ENCODE results near the gene ZFAND2A. TPM values are rescaled to one million over a fixed set of nuclear protein-coding genes. Genes with fewer than 3 reads are reported as not detected.
"Not testable (repeated sequence)": the region's sequence is repeated elsewhere in the genome, so short reads cannot be mapped to it uniquely, and the experiment has no call there.

Gene ZFAND2A
- total RNA-seq, 1 donor from 2014 or later = 21.2 TPM

GRCh38 chr7:1154172-1154739 lies 5.7 kb downstream of the ZFAND2A start:
- intact Hi-C loops (cut with micrococcal nuclease) = no loop called here
- no peaks in the 10 kb centered on the region for H3K27me3 Mint-ChIP-seq (ENCODE audit: insufficient read depth)
- H3K36me3 Mint-ChIP-seq (ENCODE audit: low read depth) = peaks cover 33% of the 10 kb centered on the region
- peaks cover 19% of the 10 kb centered on the region for H3K4me1 Mint-ChIP-seq (ENCODE audit: low read depth)
- no peak overlapping the region for H3K27ac Mint-ChIP-seq
- DNase-seq (ENCODE audit: low spot score) = no peak
- no peak overlapping the region for H3K4me3 Mint-ChIP-seq
- no peaks in the 10 kb centered on the region for H3K9me3 Mint-ChIP-seq

DNA sequence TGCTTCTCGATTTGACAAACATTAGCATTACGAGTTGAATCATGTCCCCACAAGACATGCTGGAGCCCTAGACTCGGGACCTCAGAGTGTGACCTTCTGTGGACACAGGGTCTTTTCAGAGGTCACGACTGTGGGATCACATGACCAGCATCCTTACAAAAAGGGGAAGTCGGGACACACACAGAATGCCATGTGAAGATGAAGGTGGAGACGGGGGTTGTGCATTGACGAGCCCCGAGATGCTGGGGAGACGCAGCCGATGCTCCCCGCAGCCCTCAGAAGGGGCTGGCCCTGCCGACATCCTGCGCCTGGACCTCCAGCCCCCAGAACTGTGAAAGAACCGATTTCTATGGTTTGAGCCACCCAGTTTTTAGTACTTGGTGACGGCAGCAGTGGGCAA lies 7.5 kb downstream of the ZFAND2A start:
- Mint-ChIP-seq H3K4me3 (no peak overlapping the region), H3K9me3 (no peaks in the 10 kb centered on the region), H3K36me3 (ENCODE audit: low read depth) (peaks cover 27% of the 10 kb centered on the region), H3K4me1 (ENCODE audit: low read depth) (peaks cover 5% of the 10 kb centered on the region), H3K27ac (no peak overlapping the region), H3K27me3 (ENCODE audit: insufficient read depth) (no peaks in the 10 kb centered on the region)
- no peak for DNase-seq (ENCODE audit: low spot score)
- intact Hi-C loops (cut with micrococcal nuclease) = no loop called here

DNA sequence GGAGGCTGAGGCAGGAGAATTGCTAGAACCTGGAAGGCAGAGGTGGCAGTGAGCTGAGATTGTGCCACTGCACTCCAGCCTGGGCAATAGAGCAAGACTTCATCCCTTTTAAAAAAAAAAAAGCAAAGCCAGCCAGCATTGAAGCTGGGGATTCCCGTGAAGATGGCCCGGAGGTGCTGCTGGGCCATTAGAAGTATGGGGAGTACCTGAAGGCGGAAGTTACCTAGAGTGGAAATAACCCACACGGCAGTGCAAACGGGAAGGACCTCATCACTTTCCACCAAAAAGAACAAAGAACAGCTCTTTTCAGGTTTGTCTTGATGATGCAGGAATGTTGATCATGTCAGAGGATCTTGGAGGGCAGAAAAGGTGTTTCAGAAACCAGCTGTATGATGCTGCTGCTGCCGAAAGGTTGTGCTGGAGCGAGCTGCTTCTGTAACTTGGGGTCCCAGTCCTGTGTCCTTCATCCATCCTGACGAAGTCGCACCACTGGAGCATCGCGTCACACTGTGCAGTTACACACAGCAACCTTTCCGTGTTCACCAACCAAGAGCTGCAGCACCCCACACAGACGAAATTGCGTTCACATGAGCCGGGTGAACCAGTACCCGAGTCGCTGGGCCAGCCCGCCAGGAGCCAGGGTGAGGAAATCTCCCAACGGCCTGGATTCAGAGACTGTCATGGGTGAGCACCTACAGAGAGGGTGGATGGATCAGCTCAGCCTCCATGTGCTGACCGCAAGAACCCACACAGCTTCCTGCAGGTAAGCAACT lies 8.2 kb downstream of the ZFAND2A start:
- H3K36me3 Mint-ChIP-seq (ENCODE audit: low read depth) = peaks cover 22% of the 10 kb centered on the region
- H3K9me3 Mint-ChIP-seq = no peaks in the 10 kb centered on the region
- intact Hi-C loops (cut with micrococcal nuclease) = no loop called here
- H3K27me3 Mint-ChIP-seq (ENCODE audit: insufficient read depth) = no peaks in the 10 kb centered on the region
- H3K4me1 Mint-ChIP-seq (ENCODE audit: low read depth) = no peaks in the 10 kb centered on the region
- no peak overlapping the region for H3K27ac Mint-ChIP-seq
- no peak for DNase-seq (ENCODE audit: low spot score)
- H3K4me3 Mint-ChIP-seq = no peak overlapping the region

DNA sequence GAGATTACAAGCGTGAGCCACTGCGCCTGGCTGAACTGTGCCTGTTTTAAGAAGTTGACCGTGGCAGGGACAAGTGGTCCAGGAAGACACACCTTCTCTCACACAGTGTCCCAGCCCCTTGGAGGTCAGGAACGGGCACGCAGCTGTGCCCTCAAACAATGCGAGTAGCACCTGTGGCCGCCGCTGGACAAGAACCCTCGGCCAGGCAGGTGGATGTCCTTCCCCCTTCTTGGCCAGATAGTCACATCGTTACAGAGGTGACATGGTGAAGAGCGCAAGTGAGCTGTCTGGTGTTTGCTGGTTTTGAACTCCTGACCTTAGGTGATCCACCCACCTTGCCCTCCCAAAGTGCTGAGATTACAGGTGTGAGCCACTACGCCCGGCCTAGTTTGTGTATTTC lies 8.8 kb downstream of the ZFAND2A start:
- H3K9me3 Mint-ChIP-seq = no peaks in the 10 kb centered on the region
- DNase-seq (ENCODE audit: low spot score) = no peak
- H3K27ac Mint-ChIP-seq = no peak overlapping the region
- H3K4me1 Mint-ChIP-seq (ENCODE audit: low read depth) = no peaks in the 10 kb centered on the region
- peaks cover 22% of the 10 kb centered on the region for H3K36me3 Mint-ChIP-seq (ENCODE audit: low read depth)
- H3K27me3 Mint-ChIP-seq (ENCODE audit: insufficient read depth) = no peaks in the 10 kb centered on the region
- no peak overlapping the region for H3K4me3 Mint-ChIP-seq
- intact Hi-C loops (cut with micrococcal nuclease) = no loop called here

GRCh38 chr7:1150400-1151002 lies 9.5 kb downstream of the ZFAND2A start:
- Mint-ChIP-seq H3K27me3 (ENCODE audit: insufficient read depth) (no peaks in the 10 kb centered on the region), H3K9me3 (no peaks in the 10 kb centered on the region), H3K36me3 (ENCODE audit: low read depth) (peaks cover 22% of the 10 kb centered on the region), H3K4me3 (no peak overlapping the region), H3K27ac (no peak overlapping the region), H3K4me1 (ENCODE audit: low read depth) (no peaks in the 10 kb centered on the region)
- intact Hi-C loops (cut with micrococcal nuclease) = no loop called here
- DNase-seq (ENCODE audit: low spot score) = no peak

GRCh38 chr7:1149351-1149794 lies 10.6 kb downstream of the ZFAND2A start:
- Mint-ChIP-seq H3K27ac (no peak overlapping the region), H3K4me1 (ENCODE audit: low read depth) (no peaks in the 10 kb centered on the region), H3K36me3 (ENCODE audit: low read depth) (peaks cover 14% of the 10 kb centered on the region), H3K9me3 (no peaks in the 10 kb centered on the region), H3K4me3 (no peak overlapping the region), H3K27me3 (ENCODE audit: insufficient read depth) (no peaks in the 10 kb centered on the region)
- intact Hi-C loops (cut with micrococcal nuclease) = no loop called here
- no peak for DNase-seq (ENCODE audit: low spot score)

GRCh38 chr7:1147873-1148272 lies 12.1 kb downstream of the ZFAND2A start:
- H3K4me3 Mint-ChIP-seq; DNase-seq (ENCODE audit: low spot score); H3K36me3 Mint-ChIP-seq (ENCODE audit: low read depth); H3K27me3 Mint-ChIP-seq (ENCODE audit: insufficient read depth); H3K27ac Mint-ChIP-seq; intact Hi-C loops (cut with micrococcal nuclease); H3K4me1 Mint-ChIP-seq (ENCODE audit: low read depth); H3K9me3 Mint-ChIP-seq: not testable (repeated sequence)

DNA sequence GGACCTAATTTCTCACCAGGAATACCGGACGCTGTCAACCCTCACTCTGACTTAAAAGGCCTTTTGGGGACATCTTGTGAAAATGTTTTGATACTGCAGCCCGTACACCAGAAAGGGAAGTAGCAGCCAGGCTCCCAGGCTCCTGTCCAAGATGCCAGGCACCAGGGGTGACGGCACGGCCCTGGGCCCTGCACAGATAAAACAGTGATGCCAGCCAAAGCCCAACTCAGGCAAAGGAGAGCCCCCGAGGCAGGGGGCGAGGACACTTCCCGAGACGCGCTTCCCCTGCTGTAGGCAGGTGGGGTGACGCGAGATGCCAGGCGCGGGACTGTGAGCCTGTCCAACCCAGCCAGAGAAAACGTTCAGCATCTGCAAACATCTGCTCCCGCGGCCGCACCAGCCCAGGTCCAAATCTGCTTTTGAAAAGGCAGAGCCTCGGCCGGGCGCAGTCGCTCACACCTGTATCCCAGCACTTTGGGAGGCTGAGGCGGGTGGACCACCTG lies 15.7 kb downstream of the ZFAND2A start:
- DNase-seq (ENCODE audit: low spot score) = no peak
- intact Hi-C loops (cut with micrococcal nuclease) = no loop called here
- no peaks in the 10 kb centered on the region for H3K36me3 Mint-ChIP-seq (ENCODE audit: low read depth)
- H3K27ac Mint-ChIP-seq = no peak overlapping the region
- H3K27me3 Mint-ChIP-seq (ENCODE audit: insufficient read depth) = no peaks in the 10 kb centered on the region
- H3K4me3 Mint-ChIP-seq = no peak overlapping the region
- H3K9me3 Mint-ChIP-seq = no peaks in the 10 kb centered on the region
- no peaks in the 10 kb centered on the region for H3K4me1 Mint-ChIP-seq (ENCODE audit: low read depth)

- intact Hi-C loops (cut with micrococcal nuclease); H3K36me3 Mint-ChIP-seq (ENCODE audit: low read depth); H3K4me1 Mint-ChIP-seq (ENCODE audit: low read depth); H3K4me3 Mint-ChIP-seq; DNase-seq (ENCODE audit: low spot score); H3K9me3 Mint-ChIP-seq; H3K27ac Mint-ChIP-seq; H3K27me3 Mint-ChIP-seq (ENCODE audit: insufficient read depth): not testable (repeated sequence)
These were observed 17.0 kb downstream of the ZFAND2A start for GRCh38 chr7:1143031-1143430.

DNA sequence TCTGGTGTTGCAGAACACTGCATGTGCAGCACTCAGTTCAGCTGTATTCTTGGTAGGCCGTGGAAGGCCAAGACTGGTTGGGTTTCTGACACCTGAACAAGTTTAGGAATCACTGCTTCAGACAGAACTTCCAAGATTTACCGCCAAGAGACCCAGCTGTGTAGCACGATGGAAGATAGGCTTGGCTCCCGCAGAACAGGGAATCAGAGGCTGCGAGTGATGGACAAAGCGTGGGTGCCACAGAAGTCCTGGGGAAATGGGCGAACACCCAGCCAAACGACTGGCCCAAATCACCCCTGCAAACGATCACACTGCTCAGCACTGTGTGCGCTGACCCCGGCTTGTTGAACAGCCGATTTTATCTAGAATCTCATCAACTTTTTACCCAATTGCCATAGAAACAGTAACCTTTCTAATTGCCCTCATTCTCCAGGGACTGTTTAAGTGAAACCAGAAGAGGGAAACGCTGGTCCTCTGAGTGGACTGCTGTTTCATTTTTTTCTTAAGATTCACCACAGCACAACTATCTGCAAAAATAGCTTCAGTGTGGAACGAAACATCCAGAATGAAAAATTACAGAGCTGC lies 17.9 kb downstream of the ZFAND2A start:
- no peak overlapping the region for H3K27ac Mint-ChIP-seq
- H3K4me3 Mint-ChIP-seq = no peak overlapping the region
- peaks cover 3% of the 10 kb centered on the region for H3K4me1 Mint-ChIP-seq (ENCODE audit: low read depth)
- intact Hi-C loops (cut with micrococcal nuclease) = no loop called here
- DNase-seq (ENCODE audit: low spot score) = no peak
- H3K9me3 Mint-ChIP-seq = no peaks in the 10 kb centered on the region
- H3K27me3 Mint-ChIP-seq (ENCODE audit: insufficient read depth) = no peaks in the 10 kb centered on the region
- no peaks in the 10 kb centered on the region for H3K36me3 Mint-ChIP-seq (ENCODE audit: low read depth)

GRCh38 chr7:1141651-1142050 lies 18.3 kb downstream of the ZFAND2A start:
- Mint-ChIP-seq H3K27me3 (ENCODE audit: insufficient read depth) (no peaks in the 10 kb centered on the region), H3K9me3 (no peaks in the 10 kb centered on the region), H3K36me3 (ENCODE audit: low read depth) (no peaks in the 10 kb centered on the region), H3K4me1 (ENCODE audit: low read depth) (peaks cover 8% of the 10 kb centered on the region), H3K27ac (no peak overlapping the region), H3K4me3 (no peak overlapping the region)
- no peak for DNase-seq (ENCODE audit: low spot score)
- intact Hi-C loops (cut with micrococcal nuclease) = no loop called here

- intact Hi-C loops (cut with micrococcal nuclease) = no loop called here
- peaks cover 10% of the 10 kb centered on the region for H3K4me1 Mint-ChIP-seq (ENCODE audit: low read depth)
- no peak for DNase-seq (ENCODE audit: low spot score)
- no peaks in the 10 kb centered on the region for H3K27me3 Mint-ChIP-seq (ENCODE audit: insufficient read depth)
- no peaks in the 10 kb centered on the region for H3K36me3 Mint-ChIP-seq (ENCODE audit: low read depth)
- H3K4me3 Mint-ChIP-seq = peak overlapping the region; percentile 37
- no peak overlapping the region for H3K27ac Mint-ChIP-seq
- no peaks in the 10 kb centered on the region for H3K9me3 Mint-ChIP-seq
These were observed 19.4 kb downstream of the ZFAND2A start for GRCh38 chr7:1140476-1141104.

All from activated T-helper 1 cell treated with anti-CD3 and anti-CD28 coated beads, Interleukin-12 subunit alpha, Interleukin-12 subunit beta, Interleukin-2, Interleukin-4 antibody, amounts not matched to agents 30 ng/mL and 10 ng/mL and 1 ng/mL, durations not matched to agents 14 hours and 24 hours and 36 hours (primary cell).